ENCODE results near the gene SUOX.

SUOX gene

GRCh38 chr12:55969356-55969755, 27.7 kb upstream of the SUOX start:
- no peaks in the 10 kb centered on the region for H3K9me3 ChIP-seq (ENCODE audit: severe bottlenecking)
- no peak for ATAC-seq (ENCODE audit: low read depth)
- H3K4me1 ChIP-seq (ENCODE audit: insufficient read depth, poor library complexity, severe bottlenecking): peaks cover 20% of the 10 kb centered on the region
- no peak for TF ChIP-seq CTCF (IDR thresholded peaks at IDR 0.05; ENCODE audit: poor library complexity, severe bottlenecking)
- peak overlapping the region; percentile 57 for H3K27ac ChIP-seq (ENCODE audit: poor library complexity, severe bottlenecking)
- H3K27me3 ChIP-seq (ENCODE audit: insufficient read depth, poor library complexity, severe bottlenecking): no peaks in the 10 kb centered on the region
- peaks cover 38% of the 10 kb centered on the region for H3K36me3 ChIP-seq (ENCODE audit: low read depth)
- no peak overlapping the region for H3K4me3 ChIP-seq (ENCODE audit: severe bottlenecking)
- DNase-seq (ENCODE audit: low spot score): no peak

DNA sequence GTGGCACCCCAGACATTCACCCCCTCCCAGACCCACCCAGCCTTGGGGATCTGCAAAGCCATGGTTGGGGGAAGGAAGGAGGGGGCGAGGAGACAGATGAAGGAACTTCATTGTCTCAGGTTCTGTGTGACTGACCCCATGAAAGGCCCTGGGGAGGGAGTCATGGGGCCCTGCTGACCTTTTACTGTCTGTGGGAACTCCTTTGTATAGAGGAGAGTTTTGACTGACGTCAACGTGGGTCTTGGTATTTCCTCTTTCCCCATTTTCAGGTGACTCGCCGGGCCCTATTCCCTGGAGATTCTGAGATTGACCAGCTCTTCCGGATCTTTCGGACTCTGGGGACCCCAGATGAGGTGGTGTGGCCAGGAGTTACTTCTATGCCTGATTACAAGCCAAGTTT, 26.3 kb upstream of the SUOX start:
- H3K27me3 ChIP-seq (ENCODE audit: insufficient read depth, poor library complexity, severe bottlenecking): no peaks in the 10 kb centered on the region
- no peak for TF ChIP-seq CTCF (IDR thresholded peaks at IDR 0.05; ENCODE audit: poor library complexity, severe bottlenecking)
- H3K4me1 ChIP-seq (ENCODE audit: insufficient read depth, poor library complexity, severe bottlenecking): peaks cover 20% of the 10 kb centered on the region
- peak overlapping the region; percentile 86 for H3K27ac ChIP-seq (ENCODE audit: poor library complexity, severe bottlenecking)
- H3K36me3 ChIP-seq (ENCODE audit: low read depth): peaks cover 38% of the 10 kb centered on the region
- DNase-seq (ENCODE audit: low spot score) (no peak), ATAC-seq (ENCODE audit: low read depth) (no peak)
- H3K9me3 ChIP-seq (ENCODE audit: severe bottlenecking): no peaks in the 10 kb centered on the region
- no peak overlapping the region for H3K4me3 ChIP-seq (ENCODE audit: severe bottlenecking)

- Histone ChIP-seq H3K9me3 (ENCODE audit: severe bottlenecking) (no peaks in the 10 kb centered on the region), H3K27ac (ENCODE audit: poor library complexity, severe bottlenecking) (peak overlapping the region; percentile 86), H3K36me3 (ENCODE audit: low read depth) (peaks cover 45% of the 10 kb centered on the region), H3K27me3 (ENCODE audit: insufficient read depth, poor library complexity, severe bottlenecking) (no peaks in the 10 kb centered on the region), H3K4me1 (ENCODE audit: insufficient read depth, poor library complexity, severe bottlenecking) (peaks cover 15% of the 10 kb centered on the region), H3K4me3 (ENCODE audit: severe bottlenecking) (no peak overlapping the region)
- ATAC-seq (ENCODE audit: low read depth): peak; percentile 12; the same call in 2 of the 3 replicates
- TF ChIP-seq CTCF (IDR thresholded peaks at IDR 0.05; ENCODE audit: poor library complexity, severe bottlenecking): no peak
- no peak for DNase-seq (ENCODE audit: low spot score)
Measured at GRCh38 chr12:55972042-55972441, 25.0 kb upstream of the SUOX start.

- no peak for TF ChIP-seq CTCF (IDR thresholded peaks at IDR 0.05; ENCODE audit: poor library complexity, severe bottlenecking)
- Histone ChIP-seq H3K9me3 (ENCODE audit: severe bottlenecking) (no peaks in the 10 kb centered on the region), H3K4me3 (ENCODE audit: severe bottlenecking) (peak overlapping the region; percentile 33), H3K36me3 (ENCODE audit: low read depth) (peaks cover 47% of the 10 kb centered on the region), H3K4me1 (ENCODE audit: insufficient read depth, poor library complexity, severe bottlenecking) (peaks cover 15% of the 10 kb centered on the region), H3K27me3 (ENCODE audit: insufficient read depth, poor library complexity, severe bottlenecking) (no peaks in the 10 kb centered on the region), H3K27ac (ENCODE audit: poor library complexity, severe bottlenecking) (peak overlapping the region; percentile 86)
- ATAC-seq (ENCODE audit: low read depth): no peak
- no peak for DNase-seq (ENCODE audit: low spot score)
Measured at GRCh38 chr12:55972456-55972855, 24.6 kb upstream of the SUOX start.

GRCh38 chr12:55972911-55973598, 24.0 kb upstream of the SUOX start:
- peak overlapping the region; percentile 86 for H3K27ac ChIP-seq (ENCODE audit: poor library complexity, severe bottlenecking)
- peaks cover 12% of the 10 kb centered on the region for H3K4me1 ChIP-seq (ENCODE audit: insufficient read depth, poor library complexity, severe bottlenecking)

More at GRCh38 chr12:55972911-55973598, 24.0 kb upstream of the SUOX start:
- Histone ChIP-seq H3K27me3 (ENCODE audit: insufficient read depth, poor library complexity, severe bottlenecking) (no peaks in the 10 kb centered on the region), H3K36me3 (ENCODE audit: low read depth) (peaks cover 45% of the 10 kb centered on the region), H3K9me3 (ENCODE audit: severe bottlenecking) (no peaks in the 10 kb centered on the region), H3K4me3 (ENCODE audit: severe bottlenecking) (peak overlapping the region; percentile 33)
- TF ChIP-seq CTCF (IDR thresholded peaks at IDR 0.05; ENCODE audit: poor library complexity, severe bottlenecking): no peak
- ATAC-seq (ENCODE audit: low read depth) (no peak), DNase-seq (ENCODE audit: low spot score) (no peak)

Measured in RWPE2 (cell line).